ENCODE data around the gene ZNF76.
A peak's percentile ranks its signal among the peaks of the same experiment; 100 is the strongest.

ZNF76 gene

GRCh38 chr6:35267897-35268296 is 8.4 kb downstream of the ZNF76 start:
- no peak for DNase-seq (ENCODE audit: low read depth, low spot score)

- no peak for DNase-seq (ENCODE audit: low read depth, low spot score)
These were observed 12.5 kb downstream of the ZNF76 start for GRCh38 chr6:35272005-35272404.

GRCh38 chr6:35273822-35274559 is 14.5 kb downstream of the ZNF76 start:
- no peak for DNase-seq (ENCODE audit: low read depth, low spot score)

- DNase-seq (ENCODE audit: low read depth, low spot score): no peak
These were observed 16.3 kb downstream of the ZNF76 start for GRCh38 chr6:35275744-35276260.

- no peak for DNase-seq (ENCODE audit: low read depth, low spot score)
These were observed 19.2 kb downstream of the ZNF76 start for GRCh38 chr6:35278708-35279107.

- peak; percentile 39 for DNase-seq (ENCODE audit: low read depth, low spot score)
These were observed 21.4 kb downstream of the ZNF76 start for GRCh38 chr6:35280903-35281302.

GRCh38 chr6:35282472-35282871 is 22.9 kb downstream of the ZNF76 start:
- no peak for DNase-seq (ENCODE audit: low read depth, low spot score)

GRCh38 chr6:35283361-35283760 is 23.8 kb downstream of the ZNF76 start:
- no peak for DNase-seq (ENCODE audit: low read depth, low spot score)

- peak; percentile 20 for DNase-seq (ENCODE audit: low read depth, low spot score)
These were observed 28.3 kb downstream of the ZNF76 start for GRCh38 chr6:35287671-35288396.

- no peak for DNase-seq (ENCODE audit: low read depth, low spot score)
These were observed 29.3 kb downstream of the ZNF76 start for GRCh38 chr6:35288834-35289233.

- no peak for DNase-seq (ENCODE audit: low read depth, low spot score)
These were observed 32.0 kb downstream of the ZNF76 start for GRCh38 chr6:35291491-35291890.

- no peak for DNase-seq (ENCODE audit: low read depth, low spot score)
These were observed 33.0 kb downstream of the ZNF76 start for GRCh38 chr6:35292494-35292893.

- DNase-seq (ENCODE audit: low read depth, low spot score): no peak
These were observed 34.1 kb downstream of the ZNF76 start for GRCh38 chr6:35293681-35294080.

- peak; percentile 73 for DNase-seq (ENCODE audit: low read depth, low spot score)
These were observed 34.9 kb downstream of the ZNF76 start for GRCh38 chr6:35294308-35294945.

- no peak for DNase-seq (ENCODE audit: low read depth, low spot score)
These were observed 35.5 kb downstream of the ZNF76 start for GRCh38 chr6:35295036-35295435.

GRCh38 chr6:35295521-35296315 is 36.2 kb downstream of the ZNF76 start:
- DNase-seq (ENCODE audit: low read depth, low spot score): no peak

- DNase-seq (ENCODE audit: low read depth, low spot score): no peak
These were observed 37.5 kb downstream of the ZNF76 start for GRCh38 chr6:35296931-35297600.

- peak; percentile 76 for DNase-seq (ENCODE audit: low read depth, low spot score)
These were observed 38.3 kb downstream of the ZNF76 start, which contains the start of gene DEF6 for GRCh38 chr6:35297601-35298481. DEF6 (plus strand) TSS chr6:35297818; CDS start chr6:35297857, 39 bp downstream.

GRCh38 chr6:35298625-35299140 is 39.1 kb downstream of the ZNF76 start:
- DNase-seq (ENCODE audit: low read depth, low spot score): no peak

GRCh38 chr6:35299674-35300073 is 40.1 kb downstream of the ZNF76 start:
- no peak for DNase-seq (ENCODE audit: low read depth, low spot score)
